ENCODE measurements around the gene SNX3.
"Not testable (repeated sequence)": the region's sequence is repeated elsewhere in the genome, so short reads cannot be mapped to it uniquely, and the experiment has no call there.

The SNX3 gene

DNA sequence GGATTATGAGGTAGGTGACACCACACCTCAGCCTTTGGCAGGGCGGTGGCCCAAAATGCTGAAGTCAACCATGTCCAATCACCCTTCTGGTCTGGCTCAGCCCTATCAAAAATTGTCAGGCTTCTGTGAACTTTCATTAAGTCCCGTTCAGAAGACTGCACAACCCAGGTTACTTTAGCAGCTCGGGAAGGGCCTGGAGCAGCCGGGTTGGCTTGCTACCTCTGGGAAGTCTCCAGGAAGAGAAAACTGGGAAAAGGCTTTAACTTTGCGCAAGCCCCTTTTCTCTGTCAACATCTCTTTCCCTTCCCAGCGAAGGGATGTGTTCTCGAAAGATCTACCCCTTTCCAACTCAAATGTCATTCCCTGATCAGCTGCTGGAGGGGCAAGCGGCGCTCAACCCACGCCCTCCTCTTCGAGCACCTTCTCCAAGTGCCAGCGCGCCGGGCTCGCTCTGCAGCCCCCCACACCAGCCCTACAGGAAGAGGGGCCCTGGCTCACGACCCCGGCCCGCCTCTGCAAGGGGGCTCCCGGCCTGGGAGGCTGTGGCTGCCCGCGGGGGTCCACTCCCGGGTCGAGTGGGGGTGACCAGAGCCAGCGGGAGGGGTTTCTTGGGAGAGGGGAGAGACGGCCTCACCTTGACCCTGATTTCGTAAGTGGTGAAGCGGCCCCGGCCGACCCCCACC is 573 bp downstream of the SNX3 start:
- peak; percentile 2 for DNase-seq (ENCODE audit: low read depth, low spot score)

- no peak for DNase-seq (ENCODE audit: low read depth, low spot score)
Measured at GRCh38 chr6:108254433-108255410, 6.1 kb downstream of the SNX3 start.

GRCh38 chr6:108253241-108253640 is 7.6 kb downstream of the SNX3 start:
- no peak for DNase-seq (ENCODE audit: low read depth, low spot score)

GRCh38 chr6:108252055-108252454 is 8.8 kb downstream of the SNX3 start:
- no peak for DNase-seq (ENCODE audit: low read depth, low spot score)

DNA sequence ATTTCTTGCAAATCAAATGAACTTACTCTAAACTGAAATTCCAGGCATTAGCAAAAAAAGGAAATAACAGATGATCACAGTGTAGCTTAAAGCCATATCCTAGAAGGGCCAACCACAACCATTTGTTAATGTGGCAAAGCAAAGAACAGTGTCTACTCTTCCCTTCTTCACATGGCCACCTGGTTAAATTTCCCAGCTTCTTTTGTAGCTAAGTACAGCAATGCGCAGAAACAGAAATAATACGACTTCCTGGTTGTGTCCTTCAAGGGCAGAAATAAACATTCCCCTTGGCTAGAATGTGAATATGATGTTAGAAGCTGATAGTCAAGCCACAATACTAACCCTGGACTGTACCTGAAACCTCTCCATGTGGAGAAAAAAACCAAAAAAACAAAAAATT is 9.6 kb downstream of the SNX3 start:
- no peak for DNase-seq (ENCODE audit: low read depth, low spot score)

DNA sequence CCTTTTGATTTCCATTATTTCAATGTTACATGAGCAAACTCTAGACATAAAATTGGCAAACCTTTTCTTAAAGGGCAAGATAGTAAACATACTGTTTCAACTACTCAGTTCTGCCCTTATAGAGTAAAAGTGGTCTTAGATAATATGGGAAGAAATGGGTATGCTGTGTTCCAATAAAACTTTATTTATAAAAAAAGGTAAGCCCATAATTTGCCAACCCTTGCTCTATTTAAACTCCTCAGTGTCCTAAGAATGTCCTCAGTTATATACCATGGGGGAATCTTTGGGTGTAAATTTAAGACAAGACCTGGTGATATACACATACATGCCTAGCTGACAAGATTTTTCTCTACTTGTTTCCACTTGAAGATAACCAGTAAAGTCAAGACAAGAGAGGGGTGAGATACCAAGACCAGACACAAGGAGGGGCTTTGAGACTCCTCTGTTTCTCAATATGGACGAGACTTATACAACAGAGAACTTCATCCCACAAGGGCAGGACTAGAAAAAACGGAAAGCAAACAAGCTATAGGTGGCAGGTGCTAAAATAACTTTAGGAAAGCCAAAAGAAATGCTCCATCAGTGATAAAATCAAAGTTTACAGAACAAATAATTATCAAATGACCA is 10.5 kb downstream of the SNX3 start:
- DNase-seq (ENCODE audit: low read depth, low spot score) = no peak

GRCh38 chr6:108247965-108248536 is 12.8 kb downstream of the SNX3 start:
- no peak for DNase-seq (ENCODE audit: low read depth, low spot score)

DNA sequence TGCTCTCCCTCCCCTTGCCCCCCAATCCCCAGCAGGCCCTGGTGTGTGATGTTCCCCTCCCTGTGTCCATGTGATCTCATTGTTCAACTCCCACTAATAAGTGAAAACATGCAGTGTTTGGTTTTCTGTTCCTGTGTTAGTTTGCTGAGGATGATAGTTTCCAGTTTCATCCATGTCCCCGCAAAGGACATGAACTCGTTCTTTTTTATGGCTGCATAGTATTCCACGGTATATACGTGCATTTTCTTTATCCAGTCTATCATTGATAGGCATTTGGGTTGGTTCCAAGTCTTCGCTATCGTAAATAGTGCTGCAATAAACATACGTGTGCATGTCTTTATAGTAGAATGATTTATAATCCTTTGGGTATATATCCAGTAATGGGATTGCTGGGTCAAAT is 15.7 kb downstream of the SNX3 start:
- not testable (repeated sequence) for DNase-seq (ENCODE audit: low read depth, low spot score)

DNA sequence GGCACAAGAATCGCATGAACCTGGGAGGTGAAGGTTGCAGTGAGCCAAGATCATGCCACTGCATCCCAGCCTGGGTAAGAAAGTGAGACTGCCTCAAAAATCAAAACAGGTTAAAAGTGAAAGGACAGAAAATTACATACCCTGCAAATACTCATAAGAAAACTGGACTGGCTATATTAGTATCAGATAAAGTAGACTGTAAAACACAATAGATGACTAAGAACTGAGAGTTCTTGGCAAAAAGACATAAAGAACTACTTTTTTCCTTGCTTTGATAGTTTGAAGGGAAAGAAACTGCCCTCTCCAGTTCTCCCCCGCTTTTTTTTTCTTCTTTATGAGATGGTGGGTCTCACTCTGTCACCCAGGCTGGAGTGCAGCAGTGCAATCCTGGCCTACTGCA is 17.0 kb downstream of the SNX3 start:
- no peak for DNase-seq (ENCODE audit: low read depth, low spot score)

DNA sequence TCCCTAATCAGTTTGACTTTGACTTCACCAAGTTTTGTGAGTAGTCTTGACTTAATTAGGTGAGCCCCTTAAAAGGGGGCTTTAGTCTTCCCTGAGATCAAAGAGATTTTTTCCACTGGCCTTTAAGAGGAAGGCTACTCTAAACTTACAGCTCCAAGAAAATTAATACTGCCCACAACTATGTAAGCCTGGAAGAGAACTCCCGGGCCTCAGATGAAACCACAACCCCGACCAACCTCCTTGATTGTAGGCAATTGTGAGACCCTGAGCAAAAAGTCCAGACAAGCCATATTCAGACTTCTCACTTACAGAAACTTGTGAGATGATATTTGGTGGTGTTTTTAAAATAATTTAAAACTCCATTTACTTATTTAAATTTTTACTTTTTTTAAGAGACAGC is 18.1 kb downstream of the SNX3 start:
- no peak for DNase-seq (ENCODE audit: low read depth, low spot score)

- DNase-seq (ENCODE audit: low read depth, low spot score) = no peak
Measured at GRCh38 chr6:108242259-108242658, 18.6 kb downstream of the SNX3 start.

- no peak for DNase-seq (ENCODE audit: low read depth, low spot score)
Measured at GRCh38 chr6:108238322-108238721, 22.5 kb downstream of the SNX3 start.

- no peak for DNase-seq (ENCODE audit: low read depth, low spot score)
Measured at GRCh38 chr6:108236791-108237190, 24.0 kb downstream of the SNX3 start.

- no peak for DNase-seq (ENCODE audit: low read depth, low spot score)
Measured at GRCh38 chr6:108235127-108235526, 25.7 kb downstream of the SNX3 start.

GRCh38 chr6:108228416-108228815 is 32.4 kb downstream of the SNX3 start:
- no peak for DNase-seq (ENCODE audit: low read depth, low spot score)

GRCh38 chr6:108227290-108227689 is 33.5 kb downstream of the SNX3 start:
- no peak for DNase-seq (ENCODE audit: low read depth, low spot score)

DNA sequence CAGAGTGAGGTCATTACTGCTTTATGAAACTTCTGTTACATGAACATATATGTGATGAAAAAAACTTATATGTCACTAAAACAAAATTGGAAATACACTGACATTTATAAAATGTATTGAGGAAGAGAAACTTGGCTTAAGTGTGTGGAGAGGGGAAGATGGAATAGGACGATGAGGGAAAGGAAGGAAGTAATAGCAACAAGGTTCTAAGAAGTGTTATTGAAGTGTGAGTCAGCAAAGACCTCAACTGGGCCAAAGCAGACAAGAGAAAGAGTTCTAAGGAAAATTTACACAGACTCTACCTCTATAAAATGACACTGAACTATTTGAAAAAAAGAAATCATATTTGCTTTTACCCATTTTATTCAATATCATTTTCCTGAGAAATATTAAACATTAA is 38.3 kb downstream of the SNX3 start:
- DNase-seq (ENCODE audit: low read depth, low spot score) = no peak

DNA sequence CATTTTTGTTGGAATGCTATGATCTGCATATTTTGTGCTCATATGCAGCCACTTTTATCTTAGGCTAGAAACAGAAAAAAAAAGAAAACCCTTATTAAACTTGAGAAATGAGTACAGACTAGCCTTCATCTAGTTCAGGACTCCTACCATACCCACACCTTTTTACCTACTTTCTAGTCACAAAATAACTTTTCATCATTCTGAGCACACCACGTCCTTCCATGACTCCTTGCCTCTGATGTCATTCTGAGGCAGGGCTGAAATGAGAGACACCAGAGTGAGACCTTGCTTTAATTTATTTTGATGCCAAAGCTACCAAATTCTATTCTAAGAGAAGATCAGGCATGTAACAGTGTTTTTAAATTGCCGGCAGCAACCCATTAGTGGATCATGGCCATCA is 38.8 kb downstream of the SNX3 start:
- DNase-seq (ENCODE audit: low read depth, low spot score) = no peak

DNA sequence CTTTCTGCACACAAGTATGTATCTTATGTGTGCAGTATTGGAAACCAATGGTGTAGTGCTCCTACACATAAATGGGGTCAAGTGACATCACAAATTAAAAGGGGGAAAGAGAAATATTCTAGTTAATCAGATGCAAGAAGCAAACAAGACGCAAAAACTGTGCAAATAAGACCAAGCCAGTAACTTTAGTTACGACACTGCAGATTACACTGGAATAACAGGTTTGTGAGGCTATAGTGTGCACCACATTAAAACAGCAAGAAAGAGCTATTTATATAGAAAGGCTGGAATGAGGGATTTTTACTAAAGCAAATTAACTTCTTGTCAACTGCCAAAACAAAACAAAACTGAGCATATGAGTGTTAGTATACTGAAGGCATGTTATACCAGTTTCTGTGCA is 49.2 kb downstream of the SNX3 start:
- no peak for DNase-seq (ENCODE audit: low read depth, low spot score)

- DNase-seq (ENCODE audit: low read depth, low spot score) = no peak
Measured at GRCh38 chr6:108210556-108210955, 50.3 kb downstream of the SNX3 start.

DNA sequence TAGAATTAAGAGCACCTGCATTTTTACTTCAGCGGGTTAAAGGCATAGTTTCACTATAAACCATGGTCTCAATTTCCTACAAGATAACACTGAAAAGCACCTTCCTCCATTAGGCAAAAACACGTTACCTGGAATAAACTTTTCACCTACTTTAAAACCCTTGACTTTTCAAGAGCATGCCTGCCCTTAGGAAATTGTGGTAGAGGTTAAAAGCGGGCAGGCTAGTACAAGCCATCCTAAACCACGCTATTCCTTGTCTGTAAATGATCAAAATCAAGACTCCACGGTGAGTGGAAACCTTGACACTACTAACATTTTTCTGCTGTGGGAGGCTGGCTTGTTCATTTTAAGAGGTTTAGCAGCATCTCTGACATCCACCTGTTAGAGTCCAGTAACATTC is 51.1 kb downstream of the SNX3 start:
- no peak for DNase-seq (ENCODE audit: low read depth, low spot score)

- DNase-seq (ENCODE audit: low read depth, low spot score) = no peak
Measured at GRCh38 chr6:108207013-108207412, 53.8 kb downstream of the SNX3 start.
